Glomerular endothelial cell (primary cell): ENCODE results near the gene PAX8. TPM values are rescaled to one million over a fixed set of nuclear protein-coding genes. Genes with fewer than 3 reads are reported as not detected.

Experiments used
- DNase-seq: peaks from one replicate; pipeline ENCODE4 v3.0.0-alpha.2; 2011; ENCODE audit warnings: low read depth, low spot score; ENCODE audit errors: extremely low read depth
- total RNA-seq: library from RNA; depleted of rRNA; stranded (reverse); fragments of >200 nt; gene quantifications from 2 replicates; pipeline ENCODE4 v1.2.3, GENCODE V29; 2015

PAX8 gene
- total RNA-seq, 1 donor from 2014 or later = 21.9 TPM

- no peak for DNase-seq
These were observed 54.0 kb downstream of the PAX8 start for GRCh38 chr2:113224647-113225236.

- no peak for DNase-seq
These were observed 54.9 kb downstream of the PAX8 start for GRCh38 chr2:113223813-113224212.

- DNase-seq = no peak
These were observed 56.9 kb downstream of the PAX8 start for GRCh38 chr2:113221846-113222245.

- DNase-seq = no peak
These were observed 57.6 kb downstream of the PAX8 start for GRCh38 chr2:113220970-113221708.

GRCh38 chr2:113219889-113220641 lies 58.7 kb downstream of the PAX8 start:
- DNase-seq = no peak

- DNase-seq = no peak
These were observed 59.2 kb downstream of the PAX8 start for GRCh38 chr2:113219525-113219888.

GRCh38 chr2:113219092-113219441 lies 59.7 kb downstream of the PAX8 start:
- no peak for DNase-seq

- no peak for DNase-seq
These were observed 60.2 kb downstream of the PAX8 start for GRCh38 chr2:113218283-113219091.

- DNase-seq = peak; percentile 9
These were observed 61.1 kb downstream of the PAX8 start for GRCh38 chr2:113217455-113218282.

GRCh38 chr2:113216891-113217454 lies 61.7 kb downstream of the PAX8 start:
- DNase-seq = peak; percentile 18

- DNase-seq = no peak
These were observed 62.4 kb downstream of the PAX8 start for GRCh38 chr2:113216321-113216720.

- DNase-seq = no peak
These were observed 63.7 kb downstream of the PAX8 start for GRCh38 chr2:113215056-113215455.

- DNase-seq = no peak
These were observed 64.6 kb downstream of the PAX8 start for GRCh38 chr2:113214141-113214540.

- DNase-seq = no peak
These were observed 65.4 kb downstream of the PAX8 start for GRCh38 chr2:113213061-113213930.

GRCh38 chr2:113212245-113213060 lies 66.3 kb downstream of the PAX8 start:
- no peak for DNase-seq

GRCh38 chr2:113211226-113212105 lies 67.3 kb downstream of the PAX8 start:
- no peak for DNase-seq

- no peak for DNase-seq
These were observed 69.0 kb downstream of the PAX8 start for GRCh38 chr2:113209646-113210171.
